Ovary (tissue), 9 donors: ENCODE data around the gene KCTD13. TPM values are rescaled to one million over a fixed set of nuclear protein-coding genes. Genes with fewer than 3 reads are reported as not detected.
A peak's percentile ranks its signal among the peaks of the same experiment; 100 is the strongest.

Source experiments
- DNase-seq, 5 donors: peaks; one replicate each; pipeline ENCODE4 v3.0.0-alpha.2; 2019 to 2020
- H3K27ac ChIP-seq, 2 donors: fragments of 200-600 bp; one replicate each; pipeline versions ENCODE4 v1.5.1 to v1.8.0; 2019 to 2022
- H3K27me3 ChIP-seq: fragments of 200-600 bp; one replicate; pipeline ENCODE4 v1.8.0; 2022
- H3K36me3 ChIP-seq: fragments of 200-600 bp; sonication (generic); one replicate; pipeline ENCODE4 v1.5.1; 2019
- H3K4me1 ChIP-seq: one replicate; pipeline ENCODE4 v1.8.1; 2013; ENCODE audit warnings: mild to moderate bottlenecking, moderate library complexity; ENCODE audit not compliant: insufficient read depth
- H3K4me3 ChIP-seq: fragments of 200-600 bp; sonication (generic); one replicate; pipeline ENCODE4 v1.5.1; 2017
- H3K9me3 ChIP-seq, 2 donors: fragments of 200-600 bp in 1 of 2; sonication (generic) in 1 of 2; one replicate each; pipeline versions ENCODE4 v1.5.1 to v1.8.1; 2013 to 2019; ENCODE audit warnings: mild to moderate bottlenecking in 1 of 2, moderate library complexity in 1 of 2
- CTCF ChIP-seq, 3 donors: fragments of 450-650 bp in 2 of 3; fragments of 200-600 bp in 1 of 3; IDR thresholded peaks; one replicate each; pipeline versions ENCODE4 v1.5.1 to v1.8.0; 2016 to 2022; ENCODE audit warnings: antibody characterized with exemption in 3 of 3, mild to moderate bottlenecking in 1 of 3
- EP300 ChIP-seq: sonication (generic); formaldehyde crosslinking; IDR thresholded peaks from one replicate; pipeline ENCODE4 v1.6.1; 2017; ENCODE audit warnings: antibody characterized with exemption
- POLR2A ChIP-seq: fragments of 450-650 bp; IDR thresholded peaks from one replicate; pipeline ENCODE4 v1.6.1; 2017; ENCODE audit warnings: antibody characterized with exemption, mild to moderate bottlenecking, moderate library complexity
- WGBS, 3 donors: extraction: QIAGEN DNeasy Blood & Tissue Kit in 1 of 3; methylation state at CpG; one replicate each; pipeline versions ENCODE4 v1.1.5 to v1.1.7; 2013 to 2017; 5-methylcytosine and 5-hydroxymethylcytosine counted together
- intact Hi-C, 4 donors: fragments of 100-400 bp; cut with DNase I; formaldehyde crosslinking; loops; one replicate each; pipeline versions ENCODE4 v1.11.0 to v1.15.1; 2022 to 2023
- polyA plus RNA-seq, 2 donors: library from polyadenylated mRNA; stranded (reverse); fragments of 200-250 nt in 1 of 2; fragments of 350-450 nt in 1 of 2; fragmentation: Illumina TruSeq in 1 of 2; extraction: RNeasy Lipid Tissue Mini Kit (QIAGEN cat#74804) in 1 of 2; gene quantifications; one replicate each; pipeline ENCODE4 v1.2.3, GENCODE V29; 2013 to 2014
- total RNA-seq, 7 donors: library from RNA; depleted of rRNA in 2 of 7; stranded (reverse); fragments of >200 nt in 2 of 7; fragmentation: NEBNext Ultra II Directional in 3 of 7; extraction: Animal tissue kit (Norgen Biotek cat#: 25700) in 3 of 7; gene quantifications; one replicate each; pipeline versions ENCODE4 v1.1.0 to v1.2.4, GENCODE V29; 2016 to 2023
- donor health status: DM: no; HTN: no; CAD: no; lungs with moderate emphysema.
- donor health status: DM: no; HTN: no; CAD: no.
- donor health status: Bipolar disorder and iron deficiency.
- donor health status: DM: yes; HTN: yes; CAD: no.
- donor health status: DM: no; HTN: no; CAD: no.
- donor health status: DM: yes; HTN: yes; CAD: no.

Gene KCTD13
- total and polyA plus RNA-seq, 9 donors, result 7.0 to 36.8 (median 23.3) TPM

DNA sequence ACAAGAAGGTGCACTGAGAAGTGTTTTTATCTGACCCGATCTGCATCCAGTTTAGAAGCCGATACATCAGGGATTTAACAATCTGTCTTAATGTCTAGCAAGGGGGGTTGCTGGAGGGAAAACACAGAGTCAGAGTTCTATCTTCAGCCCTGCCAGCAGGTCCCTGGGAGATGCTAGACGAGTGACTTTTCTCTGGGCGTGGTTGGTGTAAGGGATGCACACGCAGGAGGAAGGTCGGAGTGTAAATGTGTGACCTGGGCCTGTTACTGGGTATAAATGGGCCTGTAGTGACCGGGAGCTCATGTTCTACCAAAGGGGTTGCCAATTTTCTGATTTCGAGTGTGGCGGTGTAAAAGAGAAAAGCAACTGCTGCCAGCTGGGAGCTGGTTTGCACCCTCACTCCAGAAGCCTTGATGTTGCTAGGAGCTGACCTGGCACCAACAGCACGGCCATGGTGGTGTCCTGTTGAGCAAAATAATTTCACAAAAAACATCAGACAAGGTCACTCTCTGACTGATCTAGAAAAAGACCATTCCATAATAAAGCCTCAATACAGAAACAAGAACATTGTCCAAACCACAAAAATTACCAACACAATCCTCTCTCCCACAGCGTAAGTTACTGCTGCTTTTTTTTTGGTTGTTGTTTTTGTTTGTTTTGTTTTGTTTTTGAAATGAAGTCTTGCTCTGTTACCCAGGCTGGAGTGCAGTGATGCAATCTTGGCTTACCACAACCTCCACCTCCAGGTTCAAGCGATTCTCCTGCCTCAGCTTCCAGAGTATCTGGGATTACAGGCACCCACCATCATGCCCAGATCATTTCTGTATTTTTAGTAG, 1.3 kb upstream of the KCTD13 start:
- Histone ChIP-seq H3K36me3 (no peaks in the 10 kb centered on the region), H3K27ac (peak overlapping the region; percentile 5 to 82), H3K27me3 (no peaks in the 10 kb centered on the region), H3K4me1 (peaks cover 13% of the 10 kb centered on the region), H3K4me3 (peak overlapping the region; percentile 73), H3K9me3 (no peaks in the 10 kb centered on the region)
- DNase-seq, result peak in 2 of 5 donors; percentile 47 to 49
- intact Hi-C loops, result loop anchor here in 3 of 4 donors (2.0 to 10.0 kb wide), 3 partner anchors 34 to 78 kb away; no protein-coding TSS in a partner anchor
- TF ChIP-seq CTCF (IDR thresholded peaks at IDR 0.05), result no peak
- no peak for TF ChIP-seq POLR2A
- no peak for TF ChIP-seq EP300
- WGBS, 3 donors, result 12 to 33% (median 14%) methylated on average over 12 of the region's 12 CpGs

DNA sequence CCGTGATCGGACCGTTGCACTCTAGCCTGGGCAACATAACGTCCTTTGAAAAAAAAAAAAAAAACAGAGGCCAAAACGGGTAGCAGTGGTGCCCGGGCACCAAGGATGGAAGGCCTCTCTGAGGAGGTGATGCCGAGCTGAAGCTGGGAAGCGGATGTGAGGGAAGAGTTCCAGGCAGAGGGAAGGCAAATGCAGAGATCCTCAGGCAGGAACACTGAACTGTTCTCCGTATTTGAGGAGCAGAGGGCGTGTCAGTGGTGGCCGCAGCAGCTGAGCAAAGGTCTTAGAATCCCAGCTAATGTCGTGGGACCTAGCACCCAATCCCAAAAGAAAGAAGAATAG, 656 bp upstream of the KCTD13 start:
- peak in 2 of 5 donors; percentile 28 to 32 for DNase-seq
- H3K9me3 ChIP-seq, result no peaks in the 10 kb centered on the region
- intact Hi-C loops, result loop anchor here in 3 of 4 donors (2.0 to 10.0 kb wide), 3 partner anchors 34 to 78 kb away; no protein-coding TSS in a partner anchor
- H3K27me3 ChIP-seq, result no peaks in the 10 kb centered on the region
- peak overlapping the region; percentile 54 to 82 for H3K27ac ChIP-seq
- H3K4me3 ChIP-seq, result peak overlapping the region; percentile 73
- TF ChIP-seq EP300 (no peak), CTCF (IDR thresholded peaks at IDR 0.05) (no peak), POLR2A (no peak)
- WGBS, 3 donors, result 2 to 3% (median 3%) methylated on average over 12 of the region's 12 CpGs
- H3K4me1 ChIP-seq, result peaks cover 13% of the 10 kb centered on the region
- H3K36me3 ChIP-seq, result no peaks in the 10 kb centered on the region

DNA sequence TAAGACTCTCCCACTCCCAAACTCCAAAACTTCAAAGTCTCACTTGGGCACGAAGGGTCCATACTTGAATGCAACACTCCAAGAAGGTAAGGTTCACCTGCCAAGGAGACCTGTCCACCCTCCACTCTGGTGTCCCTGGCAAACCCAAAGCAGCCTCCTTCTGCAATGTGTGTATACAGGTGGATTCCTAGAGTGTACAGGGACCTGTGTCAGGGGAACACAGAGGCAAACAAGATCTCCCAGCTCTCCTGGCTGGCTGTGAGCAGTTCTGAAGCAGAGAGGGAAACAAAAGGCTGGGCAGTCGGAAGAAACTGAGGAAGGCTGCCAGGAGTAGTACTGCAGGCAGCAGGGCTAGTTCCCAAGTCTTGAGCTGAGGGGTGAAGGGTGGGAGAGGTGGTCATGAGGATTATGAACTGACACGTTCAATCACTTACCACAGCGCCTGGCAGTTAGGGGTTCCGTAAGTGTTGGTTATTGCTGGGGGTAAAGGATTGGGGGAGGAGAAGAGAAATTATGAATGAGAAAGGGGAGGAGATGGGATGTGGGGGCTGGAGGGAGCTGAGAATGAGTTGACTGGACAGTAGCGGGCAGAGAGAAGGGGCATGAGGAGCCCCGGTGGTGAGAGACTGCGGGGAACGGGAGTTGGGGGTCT, 795 bp downstream of the KCTD13 start:
- intact Hi-C loops, result loop anchor here in 2 of 4 donors (5.0 to 10.0 kb wide), 2 partner anchors 77 to 80 kb away; no protein-coding TSS in a partner anchor
- H3K27ac ChIP-seq, result no peak overlapping the region
- peaks cover 13% of the 10 kb centered on the region for H3K4me1 ChIP-seq
- H3K4me3 ChIP-seq, result peak overlapping the region; percentile 73
- no peaks in the 10 kb centered on the region for H3K9me3 ChIP-seq
- H3K27me3 ChIP-seq, result no peaks in the 10 kb centered on the region
- 4 to 7% (median 4%) methylated on average over 8 to 9 of the region's 9 CpGs for WGBS, 3 donors
- H3K36me3 ChIP-seq, result no peaks in the 10 kb centered on the region
- TF ChIP-seq CTCF (IDR thresholded peaks at IDR 0.05), result no peak
- TF ChIP-seq POLR2A, result no peak
- DNase-seq, result peak in 1 of 5 donors; percentile 26

DNA sequence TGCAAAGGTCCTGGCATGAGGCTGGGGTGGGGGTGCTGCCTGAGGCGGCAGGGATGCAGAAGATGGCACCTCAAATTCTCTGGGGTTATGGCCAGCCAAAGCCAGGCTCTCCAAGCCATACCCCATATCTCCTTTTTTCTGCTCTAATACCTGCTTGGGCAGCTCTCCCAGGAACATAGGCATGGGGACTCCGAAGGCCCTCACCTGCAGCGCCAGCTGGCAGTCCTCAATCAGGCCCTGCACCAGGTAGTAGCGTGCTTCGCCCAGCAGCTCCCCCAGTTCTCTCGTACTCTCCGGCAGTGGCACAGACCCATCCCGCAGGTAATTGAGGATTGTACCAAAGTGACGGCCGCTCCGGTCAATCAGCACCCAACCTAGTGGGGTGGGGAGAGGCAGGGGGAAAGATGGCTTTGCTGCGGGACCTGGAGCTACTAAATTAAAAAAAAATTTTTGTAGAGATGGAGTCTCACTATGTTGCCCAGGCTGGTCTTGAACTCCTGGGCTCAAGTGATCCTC, 3.0 kb downstream of the KCTD13 start:
- intact Hi-C loops, result loop anchor here in 1 of 4 donors (10.0 kb wide), 1 partner anchor 82 kb away; no protein-coding TSS in a partner anchor
- Histone ChIP-seq H3K4me3 (no peak overlapping the region), H3K27ac (no peak overlapping the region), H3K9me3 (no peaks in the 10 kb centered on the region), H3K36me3 (no peaks in the 10 kb centered on the region), H3K27me3 (no peaks in the 10 kb centered on the region), H3K4me1 (peaks cover 13% of the 10 kb centered on the region)
- TF ChIP-seq POLR2A (no peak), CTCF (IDR thresholded peaks at IDR 0.05) (no peak), EP300 (no peak)
- peak in 1 of 5 donors; percentile 16 for DNase-seq
- 94 to 97% (median 95%) methylated on average over 12 of the region's 12 CpGs for whole genome bisulfite sequencing, 3 donors
